LNCaP clone FGC (cell line): ENCODE measurements around the gene CNTN4.

Experiments
- DNase-seq: peaks from one replicate; pipeline ENCODE4 v3.0.0-alpha.2; 2011; ENCODE audit warnings: low read depth
- H3K4me3 ChIP-seq: 2 replicates; pipeline ENCODE4 v1.5.1; 2011; ENCODE audit warnings: mild to moderate bottlenecking, low read depth, low read length, control low read depth
- CTCF ChIP-seq: IDR thresholded peaks from 2 replicates; pipeline ENCODE4 v1.5.1; 2012; ENCODE audit warnings: mild to moderate bottlenecking; ENCODE audit not compliant: control insufficient read depth, insufficient read depth; ENCODE audit errors: extremely low read depth

CNTN4 gene

GRCh38 chr3:2656806-2657777, 558.4 kb downstream of the CNTN4 start:
- no peak overlapping the region for H3K4me3 ChIP-seq
- TF ChIP-seq CTCF: no peak
- DNase-seq: no peak

GRCh38 chr3:2657971-2658370, 559.3 kb downstream of the CNTN4 start:
- DNase-seq: no peak
- H3K4me3 ChIP-seq: no peak overlapping the region
- TF ChIP-seq CTCF: no peak

GRCh38 chr3:2659896-2660295, 561.2 kb downstream of the CNTN4 start:
- no peak for DNase-seq
- no peak for TF ChIP-seq CTCF
- H3K4me3 ChIP-seq: no peak overlapping the region

GRCh38 chr3:2661078-2661477, 562.4 kb downstream of the CNTN4 start:
- H3K4me3 ChIP-seq: no peak overlapping the region
- no peak for DNase-seq
- no peak for TF ChIP-seq CTCF

- no peak overlapping the region for H3K4me3 ChIP-seq
- no peak for DNase-seq
- TF ChIP-seq CTCF: no peak
These were observed 578.8 kb downstream of the CNTN4 start for GRCh38 chr3:2677501-2677900.

GRCh38 chr3:2680236-2680635, 581.6 kb downstream of the CNTN4 start:
- no peak for TF ChIP-seq CTCF
- no peak for DNase-seq

More at GRCh38 chr3:2680236-2680635, 581.6 kb downstream of the CNTN4 start:
- no peak overlapping the region for H3K4me3 ChIP-seq
